GM19467 (cell line): ENCODE data around the gene TEX48.
A peak's percentile ranks its signal among the peaks of the same experiment; 100 is the strongest.

ENCODE experiments used
- ATAC-seq: cut with Tn5 transposase; IDR thresholded peaks from one replicate; pipeline ENCODE4 v1.9.1; 2021; ENCODE audit warnings: mild to moderate bottlenecking, moderate library complexity; ENCODE audit not compliant: unreplicated experiment

Gene TEX48

DNA sequence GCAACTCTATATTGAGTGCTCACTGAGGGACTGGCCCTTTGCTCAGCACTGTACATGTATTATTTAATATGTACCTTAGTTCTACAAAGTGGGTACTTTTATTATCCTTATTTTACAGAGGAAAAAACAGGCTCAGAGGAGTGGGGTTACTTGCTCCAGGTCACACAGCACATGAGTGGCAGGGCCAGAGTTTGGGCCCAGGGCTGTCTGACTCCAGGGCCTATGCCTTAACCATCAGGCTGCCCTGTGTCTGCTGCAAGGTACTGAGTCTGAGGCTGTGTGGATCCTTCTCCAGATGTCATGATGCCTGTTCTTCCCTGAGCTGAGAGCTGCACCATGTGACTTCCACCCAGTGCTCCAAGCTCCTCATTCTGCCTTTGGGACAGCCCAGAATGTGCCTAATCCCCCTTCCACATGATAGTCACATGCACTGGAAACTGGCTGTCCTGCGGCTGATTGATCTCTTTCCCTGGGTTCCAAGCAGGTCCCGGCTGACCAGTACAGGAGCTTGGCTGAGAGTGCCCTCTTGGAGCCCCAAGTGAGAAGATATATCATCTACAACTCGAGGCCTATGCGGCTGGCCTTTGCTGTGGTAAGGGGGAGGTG is 55.5 kb downstream of the TEX48 start:
- no peak for ATAC-seq

DNA sequence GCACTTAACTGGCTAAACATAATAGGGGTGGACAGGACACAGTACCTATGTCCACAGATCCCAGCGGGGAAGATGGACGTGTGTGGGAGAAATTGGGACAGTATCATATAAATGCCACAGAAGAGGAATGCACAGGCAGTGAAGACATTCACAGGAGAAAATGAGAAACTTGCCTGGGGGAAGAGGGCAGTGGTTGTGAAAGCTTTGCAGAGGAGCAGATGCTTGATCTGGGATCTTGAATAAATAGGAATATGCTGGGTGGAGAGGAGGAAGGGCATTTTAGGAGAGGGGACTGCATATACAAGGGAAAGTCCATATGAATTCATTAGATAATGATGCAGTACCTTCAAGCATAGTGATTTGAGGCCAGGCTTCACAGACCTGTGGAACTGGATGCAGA is 57.3 kb downstream of the TEX48 start:
- no peak for ATAC-seq

DNA sequence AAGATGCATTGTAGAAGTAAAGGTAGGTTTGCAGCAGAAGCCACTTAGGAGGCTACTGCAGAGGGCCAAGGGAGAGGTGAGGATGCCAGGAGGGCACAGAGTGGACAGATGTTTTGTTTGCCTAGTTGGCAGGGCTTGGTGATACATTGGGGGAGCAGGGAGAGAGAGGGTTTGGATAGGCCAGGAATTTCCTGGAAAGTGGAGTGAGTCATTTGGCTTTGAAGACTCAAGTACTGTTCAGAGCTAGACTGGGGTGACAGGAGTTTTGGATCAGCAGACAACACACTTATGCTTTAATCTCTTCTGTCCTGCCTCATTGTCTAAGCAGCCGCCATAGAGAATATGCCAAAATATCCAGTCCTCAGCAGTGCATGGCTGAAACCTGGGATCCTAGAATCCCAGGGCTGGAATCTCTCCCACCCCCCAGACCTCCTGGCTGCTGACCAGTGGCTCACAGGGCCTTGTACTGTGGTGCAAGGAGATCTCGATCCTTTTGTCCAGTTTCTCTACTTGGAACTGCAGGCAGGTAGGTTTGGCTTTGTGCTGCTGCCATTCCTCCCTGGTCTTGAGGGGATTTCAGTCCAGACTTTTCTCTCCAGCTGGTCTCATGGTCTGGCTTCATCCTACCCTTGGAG is 59.9 kb downstream of the TEX48 start:
- no peak for ATAC-seq

DNA sequence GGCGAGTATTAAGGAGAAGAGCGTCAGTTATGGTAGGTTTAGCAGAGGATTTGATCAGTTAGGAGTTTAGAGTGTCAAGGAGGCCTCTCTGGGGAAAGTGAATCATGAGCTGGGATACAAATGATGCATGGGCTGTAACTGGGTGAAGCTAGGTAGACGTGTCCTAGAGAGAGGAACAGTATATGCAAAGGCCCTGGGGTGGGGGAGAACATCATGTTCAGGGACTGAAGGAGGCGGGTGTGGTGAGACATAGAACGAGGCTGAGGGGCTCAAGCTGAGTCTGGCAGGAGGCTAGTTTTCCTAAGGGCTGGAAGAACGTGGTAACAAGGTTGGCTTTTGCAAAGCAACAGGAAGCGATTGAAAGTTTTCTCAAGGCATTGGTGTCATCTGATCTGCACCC is 60.4 kb downstream of the TEX48 start:
- ATAC-seq, result no peak

DNA sequence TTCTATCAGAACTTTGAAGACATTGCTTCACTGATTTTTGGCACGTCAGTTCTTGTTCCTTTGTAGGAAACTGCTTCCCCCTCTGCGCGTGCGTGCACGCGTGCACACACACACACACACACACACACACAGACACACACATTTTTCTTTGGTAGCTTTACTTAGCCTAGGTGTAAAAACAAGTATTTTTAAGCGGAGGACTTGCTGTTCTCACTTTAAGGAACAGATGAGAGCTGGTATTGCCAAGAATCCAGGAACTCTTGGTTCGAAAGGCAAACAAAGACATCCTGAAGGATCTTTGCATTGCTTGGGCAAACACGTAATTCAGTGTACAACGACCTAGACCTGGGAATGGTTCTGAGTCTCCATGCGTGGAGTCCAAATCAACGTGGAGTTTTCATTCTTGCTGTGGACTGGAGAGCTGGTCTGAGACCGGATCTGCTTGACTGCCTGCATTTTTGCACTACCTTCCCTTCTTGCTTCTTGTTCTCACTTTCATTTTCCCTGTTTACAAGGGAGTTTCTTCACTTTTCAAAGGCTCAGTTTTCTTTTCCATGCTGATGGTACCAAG is 62.7 kb downstream of the TEX48 start:
- peak; percentile 40 for ATAC-seq

DNA sequence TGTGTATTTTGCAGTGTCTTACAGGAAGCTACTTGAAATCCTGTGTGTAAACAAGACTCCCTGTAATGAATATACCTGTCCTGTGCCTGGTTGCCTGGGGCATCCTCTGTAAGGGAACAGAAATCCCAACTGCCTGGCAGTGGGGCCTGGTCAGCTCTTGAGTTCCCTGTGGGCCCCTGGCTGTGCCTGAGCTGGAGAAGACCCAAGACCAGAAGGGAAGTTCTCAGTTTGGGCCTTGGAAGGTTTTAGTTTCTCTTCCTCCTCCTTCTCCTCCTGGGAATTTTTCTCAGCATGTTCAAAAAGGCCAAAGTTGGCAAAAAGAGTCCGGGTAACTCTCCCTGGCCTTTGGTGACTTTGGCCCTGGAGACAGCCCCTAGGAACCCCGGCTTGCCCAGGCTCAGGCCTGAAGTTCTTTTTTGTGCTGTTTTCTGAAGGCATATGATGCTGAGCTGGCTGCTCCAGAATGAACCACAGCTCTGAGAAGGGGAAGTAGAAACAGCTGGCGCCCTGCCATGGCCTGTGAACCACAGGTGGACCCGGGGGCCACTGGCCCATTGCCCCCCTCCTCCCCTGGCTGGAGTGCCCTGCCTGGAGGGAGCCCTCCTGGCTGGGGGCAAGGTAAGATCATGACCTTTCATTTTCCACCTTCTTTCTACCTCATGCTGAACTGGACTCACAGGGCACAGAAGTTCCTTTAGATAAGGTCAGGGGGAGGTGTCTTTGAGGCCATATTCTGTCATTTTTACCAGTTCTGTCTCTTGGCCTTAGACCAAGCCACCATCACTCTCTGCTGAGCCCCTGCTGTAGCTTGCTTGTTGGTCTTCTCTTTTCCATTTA is 65.1 kb downstream of the TEX48 start:
- ATAC-seq, result peak; percentile 62
